GM23248 (cell line): ENCODE results near the gene CAVIN2. TPM values are rescaled to one million over a fixed set of nuclear protein-coding genes. Genes with fewer than 3 reads are reported as not detected.

Experiments
- DNase-seq: peaks from one replicate; pipeline ENCODE4 v3.0.0-alpha.2; 2015
- H2AFZ ChIP-seq: fragments of 200-600 bp; sonication (generic); 2 replicates; pipeline ENCODE4 v1.6.1; 2016; ENCODE audit warnings: antibody characterized with exemption
- H3F3A ChIP-seq: fragments of 200-600 bp; sonication (generic); 2 replicates; pipeline ENCODE4 v1.6.1; 2016; ENCODE audit warnings: mild to moderate bottlenecking, antibody characterized with exemption, mixed run types; ENCODE audit not compliant: insufficient read depth
- H3K27ac ChIP-seq: fragments of 200-600 bp; sonication (generic); 2 replicates; pipeline ENCODE4 v1.5.1; 2016; ENCODE audit warnings: mild to moderate bottlenecking
- H3K27me3 ChIP-seq: fragments of 200-600 bp; sonication (generic); replicated peaks from 2 replicates; pipeline ENCODE4 v1.6.1; 2016; ENCODE audit warnings: mild to moderate bottlenecking; ENCODE audit not compliant: insufficient read depth
- H3K36me3 ChIP-seq: fragments of 200-600 bp; sonication (generic); 2 replicates; pipeline ENCODE4 v1.6.1; 2016; ENCODE audit warnings: low read depth, mild to moderate bottlenecking
- H3K4me1 ChIP-seq: fragments of 200-600 bp; sonication (generic); 2 replicates; pipeline ENCODE4 v1.6.1; 2016; ENCODE audit warnings: mild to moderate bottlenecking; ENCODE audit not compliant: insufficient read depth
- H3K4me2 ChIP-seq: fragments of 200-600 bp; sonication (generic); one replicate; pipeline ENCODE4 v1.6.1; 2016; ENCODE audit warnings: mild to moderate bottlenecking; ENCODE audit not compliant: unreplicated experiment
- H3K4me3 ChIP-seq: fragments of 200-600 bp; sonication (generic); 2 replicates; pipeline ENCODE4 v1.5.1; 2016; ENCODE audit warnings: mild to moderate bottlenecking
- H3K79me2 ChIP-seq: fragments of 200-600 bp; sonication (generic); 2 replicates; pipeline ENCODE4 v1.6.1; 2016; ENCODE audit warnings: mild to moderate bottlenecking; ENCODE audit not compliant: insufficient read depth
- H3K9ac ChIP-seq: fragments of 200-600 bp; sonication (generic); 2 replicates; pipeline ENCODE4 v1.6.1; 2016; ENCODE audit warnings: mild to moderate bottlenecking
- H3K9me2 ChIP-seq: fragments of 200-600 bp; sonication (generic); 2 replicates; pipeline ENCODE4 v1.6.1; 2016; ENCODE audit warnings: mixed run types, mild to moderate bottlenecking, moderate library complexity; ENCODE audit not compliant: insufficient read depth
- H3K9me3 ChIP-seq: fragments of 200-600 bp; sonication (generic); one replicate; pipeline ENCODE4 v1.6.1; 2017; ENCODE audit warnings: low read depth
- H4K20me1 ChIP-seq: fragments of 200-600 bp; sonication (generic); 2 replicates; pipeline ENCODE4 v1.6.0; 2016; ENCODE audit not compliant: insufficient read depth
- EZH2 ChIP-seq: fragments of 200-600 bp; sonication (generic); IDR thresholded peaks from 2 replicates; pipeline ENCODE4 v1.6.1; 2018; ENCODE audit warnings: antibody characterized with exemption, mild to moderate bottlenecking; ENCODE audit not compliant: insufficient read depth, poor library complexity, severe bottlenecking
- EZH2phosphoT487 ChIP-seq: fragments of 200-600 bp; sonication (generic); IDR thresholded peaks from 2 replicates; pipeline ENCODE4 v1.6.1; 2018; ENCODE audit warnings: antibody characterized with exemption, moderate library complexity, mild to moderate bottlenecking, low read depth; ENCODE audit not compliant: insufficient read depth
- WGBS, 2 experiments: methylation state at CpG; one replicate each; pipeline ENCODE4 v1.1.6; 2015 to 2017; ENCODE audit warnings: low lambda C conversion rate in 2 of 2, low coverage in 1 of 2; ENCODE audit errors: missing lambda C conversion rate in 2 of 2; 5-methylcytosine and 5-hydroxymethylcytosine counted together
- in situ Hi-C: fragments of 300-500 bp; cut with MboI; formaldehyde crosslinking; loops from 2 replicates; pipeline ENCODE4 v1.15.0; 2020
- polyA plus RNA-seq: library from polyadenylated mRNA; unstranded; fragments of >200 nt; fragmentation: Nextera tagmentation; extraction: Ambion mirVana; gene quantifications from 2 replicates; pipeline ENCODE4 v1.2.1, GENCODE V29; 2016
- total RNA-seq: library from RNA; depleted of rRNA; stranded (reverse); fragments of >200 nt; shearing (Covaris generic); gene quantifications from 2 replicates; pipeline ENCODE4 v1.2.3, GENCODE V29; 2014

The CAVIN2 gene
- total and polyA plus RNA-seq, 2 experiments from 2014 or later, result 3.1 to 5.2 TPM

DNA sequence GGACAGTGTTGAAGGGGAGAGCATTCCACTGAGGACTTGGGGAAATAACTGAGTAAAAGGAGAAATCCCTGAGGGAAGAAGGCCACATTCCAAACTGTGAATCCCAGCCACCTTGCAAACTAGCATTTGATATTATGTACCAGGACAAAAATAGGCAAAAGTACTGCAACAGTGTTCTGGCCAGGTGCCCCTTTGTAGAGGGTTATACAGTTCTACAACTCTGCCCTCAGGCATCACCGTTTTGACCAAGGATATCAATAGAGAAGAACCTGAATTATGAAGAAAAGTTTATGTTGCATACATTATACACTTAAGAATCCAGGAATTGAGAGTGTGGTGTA, 20.6 kb upstream of the CAVIN2 start:
- H3K27me3 ChIP-seq, result no peaks in the 10 kb centered on the region
- no peak overlapping the region; the same call in 1 of the 2 replicates for H3K9ac ChIP-seq
- no peaks in the 10 kb centered on the region for H4K20me1 ChIP-seq
- in situ Hi-C loops, result no loop called here
- H2AFZ ChIP-seq, result 0 out of 2 replicates have a peak overlapping the region, but pooled peaks have one; percentile 74
- no peak for TF ChIP-seq EZH2phosphoT487
- no peak for TF ChIP-seq EZH2
- H3F3A ChIP-seq, result peaks cover 28% of the 10 kb centered on the region
- WGBS, 2 experiments, result 35 to 46% methylated on average over 1 of the region's 1 CpG
- H3K79me2 ChIP-seq, result no peaks in the 10 kb centered on the region
- DNase-seq, result peak; percentile 22
- H3K9me2 ChIP-seq, result no peaks in the 10 kb centered on the region
- H3K9me3 ChIP-seq, result no peaks in the 10 kb centered on the region
- H3K4me3 ChIP-seq, result no peak overlapping the region
- peak overlapping the region; percentile 88 for H3K27ac ChIP-seq
- peaks cover 43% of the 10 kb centered on the region for H3K4me1 ChIP-seq
- H3K4me2 ChIP-seq, result peak overlapping the region; percentile 63
- no peaks in the 10 kb centered on the region for H3K36me3 ChIP-seq

DNA sequence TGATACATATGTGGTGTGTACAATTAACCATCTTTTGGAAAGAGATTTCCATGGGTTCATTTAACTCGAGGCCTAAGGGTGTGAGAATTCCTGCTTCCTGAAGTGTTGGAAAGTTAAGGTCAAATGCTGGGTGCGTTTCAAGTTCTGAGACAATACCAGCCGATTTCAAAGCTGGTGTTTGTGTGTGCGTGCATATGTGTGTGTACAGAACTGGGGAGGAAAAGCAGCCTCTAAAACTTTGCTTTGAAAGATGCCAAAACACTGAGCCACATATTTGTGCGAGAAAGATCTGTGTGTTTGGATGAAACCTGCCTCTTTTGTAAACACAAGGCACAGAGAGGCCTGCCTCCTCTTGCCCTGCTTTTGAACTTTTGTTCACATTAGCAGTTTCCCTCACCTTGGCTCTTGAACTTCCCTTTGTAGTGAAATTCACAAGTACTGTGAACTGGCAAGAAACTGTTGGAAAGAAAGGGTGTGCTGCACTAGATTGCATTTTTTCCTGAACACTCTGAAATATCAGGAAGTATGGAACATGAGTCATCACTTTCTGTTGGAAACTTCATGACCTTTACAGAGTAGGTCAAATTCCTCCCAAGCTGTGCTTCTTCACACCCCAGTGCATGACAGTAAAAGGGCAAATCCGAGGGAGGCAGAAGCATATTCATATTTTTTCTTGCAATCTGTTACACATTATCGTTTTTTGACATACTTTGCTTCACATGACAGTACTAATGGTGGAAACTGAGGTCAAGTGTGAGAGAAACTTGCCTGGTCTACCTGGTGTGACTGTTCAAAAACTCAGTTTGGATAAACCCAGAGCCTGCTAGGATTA, 20.0 kb upstream of the CAVIN2 start:
- H3K4me3 ChIP-seq, result peak overlapping the region; percentile 14; the same call in 1 of the 2 replicates
- H2AFZ ChIP-seq, result peak overlapping the region; percentile 74
- no peaks in the 10 kb centered on the region for H3K79me2 ChIP-seq
- H3K9me3 ChIP-seq, result no peaks in the 10 kb centered on the region
- WGBS, 2 experiments, result 3% methylated on average over 7 of the region's 7 CpGs
- H3F3A ChIP-seq, result peaks cover 32% of the 10 kb centered on the region
- no peaks in the 10 kb centered on the region for H3K27me3 ChIP-seq
- peak overlapping the region; percentile 88 for H3K27ac ChIP-seq
- in situ Hi-C loops, result no loop called here
- no peaks in the 10 kb centered on the region for H3K36me3 ChIP-seq
- peak; percentile 91 for DNase-seq
- peak overlapping the region; percentile 63 for H3K4me2 ChIP-seq
- no peaks in the 10 kb centered on the region for H4K20me1 ChIP-seq
- H3K9me2 ChIP-seq, result no peaks in the 10 kb centered on the region
- H3K4me1 ChIP-seq, result peaks cover 49% of the 10 kb centered on the region
- TF ChIP-seq EZH2, result no peak
- no peak for TF ChIP-seq EZH2phosphoT487
- H3K9ac ChIP-seq, result peak overlapping the region; percentile 56

- no peaks in the 10 kb centered on the region for H3K79me2 ChIP-seq
- H3K4me1 ChIP-seq, result peaks cover 50% of the 10 kb centered on the region
- no peaks in the 10 kb centered on the region for H4K20me1 ChIP-seq
- no peak for DNase-seq
- 60 to 61% methylated on average over 5 of the region's 5 CpGs for WGBS, 2 experiments
- H2AFZ ChIP-seq, result peak overlapping the region; percentile 74
- no peak for TF ChIP-seq EZH2phosphoT487
- no peak for TF ChIP-seq EZH2
- peak overlapping the region; percentile 56 for H3K9ac ChIP-seq
- H3K9me3 ChIP-seq, result no peaks in the 10 kb centered on the region
- in situ Hi-C loops, result no loop called here
- no peaks in the 10 kb centered on the region for H3K9me2 ChIP-seq
- no peaks in the 10 kb centered on the region for H3K27me3 ChIP-seq
- peaks cover 32% of the 10 kb centered on the region for H3F3A ChIP-seq
- H3K36me3 ChIP-seq, result no peaks in the 10 kb centered on the region
- no peak overlapping the region for H3K4me3 ChIP-seq
- peak overlapping the region; percentile 88 for H3K27ac ChIP-seq
- H3K4me2 ChIP-seq, result peak overlapping the region; percentile 63
These were observed 19.3 kb upstream of the CAVIN2 start for GRCh38 chr2:191866195-191866594.

- Histone ChIP-seq H3K27me3 (no peaks in the 10 kb centered on the region), H3K4me1 (peaks cover 50% of the 10 kb centered on the region), H4K20me1 (no peaks in the 10 kb centered on the region), H3F3A (peaks cover 32% of the 10 kb centered on the region), H3K36me3 (no peaks in the 10 kb centered on the region), H3K9ac (no peak overlapping the region), H3K9me3 (no peaks in the 10 kb centered on the region), H2AFZ (no peak overlapping the region), H3K4me3 (no peak overlapping the region), H3K27ac (no peak overlapping the region), H3K4me2 (no peak overlapping the region), H3K79me2 (no peaks in the 10 kb centered on the region), H3K9me2 (no peaks in the 10 kb centered on the region)
- 75 to 78% methylated on average over 7 of the region's 7 CpGs for WGBS, 2 experiments
- peak; percentile 40 for DNase-seq
- TF ChIP-seq EZH2, result no peak
- TF ChIP-seq EZH2phosphoT487, result no peak
- in situ Hi-C loops, result no loop called here
These were observed 17.9 kb upstream of the CAVIN2 start for GRCh38 chr2:191864628-191865374.
